Esophagus mucosa (tissue), 1 donor: ENCODE measurements around the gene IL23R. TPM values are rescaled to one million over a fixed set of nuclear protein-coding genes. Genes with fewer than 3 reads are reported as not detected.
"Not testable (repeated sequence)": the region's sequence is repeated elsewhere in the genome, so short reads cannot be mapped to it uniquely, and the experiment has no call there.

Experiments
- ATAC-seq: fragments of 200-7000 bp; cut with Tn5 transposase; one replicate; pipeline ENCODE4 v1.9.1; 2020
- total RNA-seq: library from RNA; stranded (reverse); gene quantifications from one replicate; pipeline ENCODE4 v1.2.4, GENCODE V29; 2023
- donor health status: DM: yes; HTN: yes; CAD: no.

Gene IL23R, protein sequence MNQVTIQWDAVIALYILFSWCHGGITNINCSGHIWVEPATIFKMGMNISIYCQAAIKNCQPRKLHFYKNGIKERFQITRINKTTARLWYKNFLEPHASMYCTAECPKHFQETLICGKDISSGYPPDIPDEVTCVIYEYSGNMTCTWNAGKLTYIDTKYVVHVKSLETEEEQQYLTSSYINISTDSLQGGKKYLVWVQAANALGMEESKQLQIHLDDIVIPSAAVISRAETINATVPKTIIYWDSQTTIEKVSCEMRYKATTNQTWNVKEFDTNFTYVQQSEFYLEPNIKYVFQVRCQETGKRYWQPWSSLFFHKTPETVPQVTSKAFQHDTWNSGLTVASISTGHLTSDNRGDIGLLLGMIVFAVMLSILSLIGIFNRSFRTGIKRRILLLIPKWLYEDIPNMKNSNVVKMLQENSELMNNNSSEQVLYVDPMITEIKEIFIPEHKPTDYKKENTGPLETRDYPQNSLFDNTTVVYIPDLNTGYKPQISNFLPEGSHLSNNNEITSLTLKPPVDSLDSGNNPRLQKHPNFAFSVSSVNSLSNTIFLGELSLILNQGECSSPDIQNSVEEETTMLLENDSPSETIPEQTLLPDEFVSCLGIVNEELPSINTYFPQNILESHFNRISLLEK
- total RNA-seq = 0.12 TPM

GRCh38 chr1:67166196-67166595 is at the start of gene IL23R:
Gene IL23R, plus strand, starts transcription at chr1:67166454. Its CDS starts 1,667 bp downstream, at chr1:67168121.
- ATAC-seq = no peak

GRCh38 chr1:67118191-67118590 is 48.1 kb upstream of the IL23R start:
- no peak for ATAC-seq

DNA sequence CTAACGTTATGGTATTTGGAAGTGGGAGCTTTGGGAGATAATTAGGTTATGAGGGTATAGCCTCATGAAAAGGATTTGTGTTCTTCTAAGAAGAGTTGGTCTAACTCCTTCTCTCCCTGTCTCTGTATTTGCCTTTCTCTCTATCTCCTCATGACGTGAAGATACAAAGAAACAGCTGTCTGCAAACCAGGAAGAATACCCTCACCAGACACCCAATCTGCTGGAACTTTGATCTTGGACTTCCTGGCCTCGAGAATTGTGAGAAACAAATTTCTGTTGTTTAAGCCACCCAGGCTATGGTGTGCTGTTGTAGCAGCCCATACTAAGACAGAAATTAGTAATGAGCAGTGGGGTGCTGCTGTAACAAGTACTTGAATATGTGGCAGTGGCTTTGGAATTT is 47.6 kb upstream of the IL23R start:
- ATAC-seq = no peak

GRCh38 chr1:67120855-67121619 is 45.2 kb upstream of the IL23R start:
- no peak for ATAC-seq

DNA sequence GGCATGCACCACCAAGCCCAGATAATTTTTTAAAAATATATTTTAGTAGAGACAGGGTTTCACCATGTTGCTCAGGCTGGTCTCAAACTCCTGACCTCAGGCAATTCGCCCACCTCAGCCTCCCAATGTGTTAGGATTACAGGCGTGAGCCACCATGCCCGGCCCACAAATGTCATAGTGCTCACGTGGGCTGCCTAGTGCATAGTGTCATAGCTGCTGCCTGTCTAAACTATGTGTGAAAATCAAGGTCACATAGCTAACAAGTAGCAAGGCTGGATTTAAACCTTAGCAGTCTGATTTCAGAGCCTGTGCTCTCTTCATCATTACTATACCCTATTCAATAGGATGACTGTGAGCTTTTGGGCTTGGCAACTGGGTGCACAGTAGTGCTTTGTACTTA is 41.8 kb upstream of the IL23R start:
- no peak for ATAC-seq

GRCh38 chr1:67126111-67126746 is 40.0 kb upstream of the IL23R start:
- no peak for ATAC-seq

DNA sequence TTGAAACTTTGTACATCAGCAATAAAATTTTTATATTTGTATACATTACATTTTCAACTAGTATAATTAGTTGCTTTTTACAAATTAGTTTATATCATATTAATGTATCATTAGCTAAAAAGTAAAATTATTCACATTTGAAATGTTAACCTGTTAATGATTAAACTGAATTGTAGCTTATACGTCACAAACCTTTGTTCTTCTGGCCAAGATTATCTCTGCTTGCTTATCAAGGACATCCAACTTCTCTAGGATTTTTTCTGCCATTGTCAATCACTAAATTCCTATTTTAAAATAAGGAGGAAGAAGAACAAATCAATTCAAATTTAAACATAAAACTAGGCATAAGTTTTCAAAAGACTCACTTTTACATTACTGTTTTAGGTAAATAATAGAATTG is 39.3 kb upstream of the IL23R start:
- no peak for ATAC-seq

DNA sequence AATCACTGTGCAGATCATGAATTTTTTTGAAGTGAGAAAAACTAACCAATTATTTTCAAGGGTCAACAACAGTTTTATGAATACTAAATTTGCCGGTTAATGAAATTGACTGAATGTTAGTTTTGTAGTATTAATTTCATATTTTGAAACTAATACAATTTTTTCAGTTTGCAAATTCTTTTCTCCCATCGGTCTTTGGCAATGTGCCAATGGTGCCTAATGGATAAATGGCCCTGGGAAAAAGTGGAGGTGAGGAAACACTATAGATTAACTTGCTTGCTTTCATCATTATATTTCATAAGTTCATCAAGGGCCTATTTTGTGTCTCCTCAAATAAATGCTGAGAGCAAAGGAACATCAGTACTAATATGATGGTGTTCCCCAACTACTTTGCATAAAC is 35.6 kb upstream of the IL23R start:
- ATAC-seq = no peak

DNA sequence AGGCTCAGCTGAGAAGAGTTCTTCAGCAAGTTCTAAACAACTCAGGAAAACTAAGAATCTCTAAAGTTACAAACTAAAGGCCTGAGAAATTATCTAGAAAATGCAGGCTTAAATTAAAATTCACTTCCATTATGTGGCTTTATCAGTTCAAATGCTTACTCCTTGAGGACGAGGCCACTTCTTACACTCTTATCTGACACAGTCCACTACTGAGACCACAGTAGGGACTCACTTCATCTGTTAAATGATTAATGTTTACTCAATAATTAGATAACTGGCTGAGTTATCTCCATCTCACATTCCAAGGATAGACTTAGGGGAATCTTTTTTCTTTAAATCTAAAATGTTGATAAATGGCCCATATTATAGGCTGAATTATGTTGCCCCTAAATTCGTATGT is 33.1 kb upstream of the IL23R start:
- ATAC-seq = no peak

- no peak for ATAC-seq
These were observed 31.6 kb upstream of the IL23R start, which contains the start of gene C1orf141 for GRCh38 chr1:67134695-67135094. Gene C1orf141, minus strand, starts transcription at chr1:67134970. Its CDS starts 7,730 bp downstream, at chr1:67127240.

- no peak for ATAC-seq
These were observed 30.9 kb upstream of the IL23R start for GRCh38 chr1:67135354-67135753.

DNA sequence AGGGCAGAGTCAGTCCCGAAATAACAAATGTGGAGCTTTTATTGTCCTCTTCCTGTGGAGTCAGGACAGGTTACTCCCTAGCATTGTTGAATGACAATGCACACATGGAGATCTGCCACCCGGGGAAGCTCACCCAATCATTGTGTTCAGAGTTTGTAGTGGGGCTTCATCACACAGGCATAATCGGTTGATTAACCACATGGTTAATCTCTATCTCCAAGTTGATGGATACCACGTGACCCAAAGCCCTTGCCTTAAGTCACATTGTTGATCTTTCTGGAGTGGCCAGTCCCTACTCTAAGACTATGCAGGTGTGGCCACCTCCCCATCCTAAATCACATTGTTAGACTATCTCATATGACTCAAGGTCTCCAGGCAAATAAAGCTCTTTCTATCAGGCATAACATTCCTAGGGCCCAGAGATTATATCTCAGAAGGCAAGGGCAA is 28.9 kb upstream of the IL23R start:
- ATAC-seq = peak; percentile 45

GRCh38 chr1:67138813-67139499 is 27.3 kb upstream of the IL23R start:
- ATAC-seq = no peak

- ATAC-seq = no peak
These were observed 25.8 kb upstream of the IL23R start for GRCh38 chr1:67140460-67140859.

- not testable (repeated sequence) for ATAC-seq
These were observed 24.4 kb upstream of the IL23R start for GRCh38 chr1:67141832-67142231.

GRCh38 chr1:67142931-67143330 is 23.3 kb upstream of the IL23R start:
- no peak for ATAC-seq

GRCh38 chr1:67143966-67144365 is 22.3 kb upstream of the IL23R start:
- ATAC-seq = no peak

- ATAC-seq = no peak
These were observed 21.6 kb upstream of the IL23R start for GRCh38 chr1:67144696-67145095.

- ATAC-seq = no peak
These were observed 20.2 kb upstream of the IL23R start for GRCh38 chr1:67146101-67146500.

- ATAC-seq = no peak
These were observed 19.7 kb upstream of the IL23R start for GRCh38 chr1:67146539-67146938.

DNA sequence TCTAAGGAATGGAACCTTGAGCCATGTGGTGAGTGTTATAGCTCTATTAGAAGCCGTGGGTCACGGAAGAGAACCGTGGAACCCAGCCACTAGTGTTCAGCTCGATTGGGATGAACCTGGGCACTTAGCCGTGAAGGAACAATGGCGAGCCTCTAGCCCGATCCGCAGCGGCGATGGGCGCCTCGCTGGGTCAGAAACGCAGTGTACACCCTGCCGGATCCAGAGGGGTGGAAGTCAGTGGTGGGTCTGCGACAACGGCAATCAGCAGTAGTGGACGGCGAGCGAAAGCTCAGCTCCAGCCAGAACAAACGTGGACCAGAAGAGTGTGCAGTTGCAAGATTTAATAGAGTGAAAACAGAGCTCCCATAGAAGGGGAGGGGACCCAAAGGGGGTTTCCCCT is 18.3 kb upstream of the IL23R start:
- ATAC-seq = not testable (repeated sequence)

DNA sequence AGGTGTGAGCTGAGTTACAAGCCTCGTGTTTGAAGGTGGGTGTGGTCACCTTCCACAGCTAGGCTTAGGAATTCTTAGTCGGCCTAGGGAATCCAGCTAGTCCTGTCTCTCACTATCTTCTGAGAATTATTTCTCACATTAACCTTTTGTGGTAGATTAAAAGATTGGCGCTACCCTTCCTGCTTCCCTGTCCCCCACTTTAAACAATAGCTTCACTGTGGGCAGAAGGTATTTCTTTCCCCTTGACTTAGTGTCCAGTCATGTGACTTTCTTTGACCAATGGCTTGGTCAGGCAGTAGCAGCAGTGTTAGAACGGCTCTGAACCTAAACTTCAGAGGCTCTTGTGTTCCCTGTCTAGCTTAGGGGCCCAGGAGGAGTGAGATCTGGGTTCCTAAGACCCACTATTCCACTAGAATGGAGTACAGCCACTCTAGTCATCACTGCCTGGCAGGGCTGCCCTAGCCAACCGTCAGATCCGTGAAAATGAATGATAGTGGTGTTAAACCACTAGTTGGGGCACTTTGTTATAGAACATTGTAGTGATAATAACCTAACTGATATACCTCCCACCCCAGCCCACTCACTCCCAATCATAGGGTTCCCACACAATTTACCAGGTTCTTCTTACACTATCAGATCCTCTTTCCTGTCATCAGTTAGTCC is 17.6 kb upstream of the IL23R start:
- ATAC-seq = peak; percentile 48
